GM18505 (cell line): Measurements from ENCODE around the gene GABRB2.

ENCODE experiments used
- ATAC-seq: cut with Tn5 transposase; IDR thresholded peaks from one replicate; pipeline ENCODE4 v1.9.1; 2021; ENCODE audit not compliant: unreplicated experiment
- POLR2A ChIP-seq: IDR thresholded peaks from 4 replicates; pipeline ENCODE4 v1.6.1; 2011; ENCODE audit warnings: borderline replicate concordance; ENCODE audit not compliant: insufficient read depth, insufficient read length; ENCODE audit errors: extremely low read depth

Gene GABRB2

GRCh38 chr5:161396171-161396570 lies 150.4 kb downstream of the GABRB2 start:
- ATAC-seq: no peak
- TF ChIP-seq POLR2A: no peak

GRCh38 chr5:161391724-161392123 lies 154.8 kb downstream of the GABRB2 start:
- TF ChIP-seq POLR2A: no peak
- ATAC-seq: no peak

GRCh38 chr5:161391016-161391415 lies 155.5 kb downstream of the GABRB2 start:
- no peak for ATAC-seq
- no peak for TF ChIP-seq POLR2A

- no peak for TF ChIP-seq POLR2A
- ATAC-seq: no peak
Measured at GRCh38 chr5:161387121-161387520, 159.4 kb downstream of the GABRB2 start.

- no peak for TF ChIP-seq POLR2A
- ATAC-seq: no peak
Measured at GRCh38 chr5:161385027-161385426, 161.5 kb downstream of the GABRB2 start.

DNA sequence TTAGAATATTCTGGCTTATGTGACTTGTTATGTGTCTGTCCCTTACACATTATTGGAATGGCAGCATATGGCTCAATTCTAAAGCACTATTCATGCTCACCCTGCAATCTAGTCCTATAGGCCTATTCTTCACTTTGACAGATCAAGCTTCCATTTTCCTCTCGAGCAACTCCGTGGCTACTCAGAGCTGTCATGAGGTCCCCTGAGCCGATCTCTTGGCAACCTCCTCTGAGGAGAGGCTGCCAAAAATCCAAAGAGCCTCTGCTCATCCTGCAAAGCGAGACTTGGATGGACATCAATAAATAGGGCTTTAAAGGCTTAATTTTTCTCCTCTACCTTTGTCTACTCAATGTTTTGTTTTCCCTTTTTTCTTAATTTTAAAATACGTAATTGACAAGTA lies 163.8 kb downstream of the GABRB2 start:
- no peak for TF ChIP-seq POLR2A
- no peak for ATAC-seq

GRCh38 chr5:161380486-161380885 lies 166.0 kb downstream of the GABRB2 start:
- no peak for TF ChIP-seq POLR2A
- ATAC-seq: no peak

- TF ChIP-seq POLR2A: no peak
- no peak for ATAC-seq
Measured at GRCh38 chr5:161378701-161379100, 167.8 kb downstream of the GABRB2 start.

DNA sequence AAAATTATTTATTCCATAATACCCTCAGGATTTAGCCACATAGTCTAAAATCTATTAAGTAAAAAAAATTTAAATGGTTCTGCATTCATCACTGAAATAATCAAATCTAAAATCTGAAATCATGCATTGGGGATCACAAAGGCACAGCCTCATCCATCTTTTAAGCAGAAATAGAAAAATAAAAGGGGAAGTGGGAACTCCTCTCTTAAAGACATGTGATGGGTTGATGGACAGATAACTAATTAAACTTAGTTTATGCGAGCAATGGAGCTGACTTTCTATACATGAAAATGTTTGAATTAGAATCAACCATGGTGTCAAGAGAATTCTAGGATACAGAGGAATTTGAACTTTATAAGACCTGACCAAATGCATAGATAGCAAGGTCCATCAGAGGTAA lies 170.5 kb downstream of the GABRB2 start:
- no peak for TF ChIP-seq POLR2A
- no peak for ATAC-seq

GRCh38 chr5:161373345-161373707 lies 173.2 kb downstream of the GABRB2 start:
- TF ChIP-seq POLR2A: no peak
- ATAC-seq: no peak

- ATAC-seq: no peak
- TF ChIP-seq POLR2A: no peak
Measured at GRCh38 chr5:161372682-161373344, 173.7 kb downstream of the GABRB2 start.

DNA sequence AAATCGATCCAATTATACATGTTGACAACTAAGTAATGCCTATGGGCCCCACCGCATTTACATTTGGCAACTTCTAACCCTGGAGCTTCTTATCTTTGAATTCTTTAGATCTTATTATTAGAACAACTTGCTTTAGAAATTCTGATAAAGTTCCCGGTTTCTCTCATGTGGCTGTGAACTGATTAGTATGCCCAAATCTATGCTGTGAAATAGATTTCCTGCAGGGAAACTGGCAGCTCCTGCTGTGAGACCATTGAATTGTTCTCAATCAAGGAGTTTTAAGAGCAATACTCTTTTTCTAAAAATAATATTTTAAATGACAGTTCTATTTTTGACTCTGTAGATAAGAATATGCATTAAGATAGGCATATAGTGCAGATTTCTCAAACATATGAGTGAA lies 177.5 kb downstream of the GABRB2 start:
- no peak for TF ChIP-seq POLR2A
- ATAC-seq: no peak

DNA sequence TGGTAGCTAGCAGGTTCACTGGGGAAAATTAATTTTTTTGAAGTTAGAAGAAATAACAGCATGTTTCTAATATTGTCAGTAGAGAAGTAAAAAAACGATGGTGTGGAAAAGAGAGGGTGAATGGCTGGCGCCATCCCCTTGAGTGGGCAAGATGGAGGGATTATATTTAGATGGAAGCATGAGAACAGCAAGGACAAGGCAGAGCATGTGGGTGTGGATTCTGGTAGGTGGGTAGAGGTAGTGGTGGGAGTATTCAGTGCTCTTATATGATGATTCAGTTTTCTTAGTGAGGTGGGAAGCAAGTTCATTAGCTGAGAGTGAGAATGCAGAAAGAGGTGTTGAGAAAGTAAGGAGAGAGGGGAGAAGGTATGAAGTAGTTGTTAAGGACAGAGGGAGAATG lies 188.1 kb downstream of the GABRB2 start:
- TF ChIP-seq POLR2A: no peak
- no peak for ATAC-seq

DNA sequence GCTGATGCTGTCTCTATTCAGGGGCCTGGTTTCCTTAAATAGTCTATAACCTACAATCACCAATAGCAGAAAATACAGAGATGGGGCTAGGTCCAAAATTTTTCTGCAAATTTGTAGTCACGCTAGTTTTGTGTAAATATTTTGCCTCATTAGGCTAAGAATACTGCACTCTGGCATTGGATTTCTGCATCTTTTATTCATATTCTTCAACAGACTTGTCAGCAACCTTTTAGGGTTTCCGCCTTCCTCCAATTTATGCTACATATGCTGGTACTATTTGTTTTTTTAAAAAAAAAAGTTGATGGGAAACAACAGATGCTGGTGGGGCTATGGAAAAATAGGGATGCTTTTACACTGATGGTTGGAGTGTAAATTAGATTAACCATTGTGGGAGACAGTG lies 202.3 kb downstream of the GABRB2 start:
- ATAC-seq: no peak

GRCh38 chr5:161342886-161343285 lies 203.6 kb downstream of the GABRB2 start:
- no peak for TF ChIP-seq POLR2A
- ATAC-seq: no peak

More for the DNA sequence above, 202.3 kb downstream of the GABRB2 start:
- TF ChIP-seq POLR2A: no peak
